SK-N-SH (cell line): ENCODE measurements around the gene MLEC. TPM values are rescaled to one million over a fixed set of nuclear protein-coding genes. Genes with fewer than 3 reads are reported as not detected.

Experiments
- CTCF ChIA-PET: fragments of 300-600, 350-600 bp; formaldehyde crosslinking; extraction: SDS; loops from one replicate; lab custom pipeline; 2021; lab: Yijun Ruan, JAX
- POLR2A ChIA-PET: fragments of 350-600 bp; sonication (Branson Sonifier 250); formaldehyde crosslinking; extraction: SDS; loops from one replicate; lab custom pipeline; 2020; ENCODE audit warnings: antibody characterized with exemption, inconsistent platforms; lab: Yijun Ruan, JAX
- DNase-seq: peaks from one replicate; pipeline ENCODE4 v3.0.0; 2012
- H2AFZ ChIP-seq: fragments of 200-600 bp; sonication (generic); 2 replicates; pipeline ENCODE4 v1.8.1; 2016; ENCODE audit warnings: antibody characterized with exemption, mild to moderate bottlenecking, low read depth
- H3F3A ChIP-seq: fragments of 200-600 bp; sonication (generic); replicated peaks from 2 replicates; pipeline ENCODE3; 2016; ENCODE audit warnings: antibody characterized with exemption, mild to moderate bottlenecking; ENCODE audit not compliant: insufficient read depth
- H3K27ac ChIP-seq, 2 experiments: fragments of 200-500 bp in 1 of 2; fragments of 200-600 bp in 1 of 2; sonication (Bioruptor generic) in 1 of 2; sonication (generic), shearing (Covaris generic) in 1 of 2; 2 replicates each; pipeline versions ENCODE4 v1.5.1 to v1.6.1; 2014 to 2016; ENCODE audit warnings: low read depth in 2 of 2, inconsistent platforms in 1 of 2, low read length in 1 of 2, mild to moderate bottlenecking in 1 of 2, mixed read lengths in 1 of 2
- H3K27me3 ChIP-seq: fragments of 200-600 bp; sonication (generic), shearing (Covaris generic); 2 replicates; pipeline ENCODE4 v1.6.1; 2016; ENCODE audit warnings: mixed run types; ENCODE audit not compliant: insufficient read depth
- H3K36me3 ChIP-seq, 2 experiments: fragments of 200-500 bp in 1 of 2; fragments of 200-600 bp in 1 of 2; sonication (Bioruptor generic) in 1 of 2; sonication (generic) in 1 of 2; replicated peaks in 1 of 2; 2 replicates each; pipeline versions ENCODE3 to v1.5.1; 2014 to 2016; ENCODE audit warnings: low read length in 1 of 2, mild to moderate bottlenecking in 1 of 2; ENCODE audit not compliant: insufficient read depth in 2 of 2, control insufficient read depth in 1 of 2
- H3K4me1 ChIP-seq, 2 experiments: fragments of 200-500 bp in 1 of 2; fragments of 200-600 bp in 1 of 2; sonication (Bioruptor generic) in 1 of 2; sonication (generic), shearing (Covaris generic) in 1 of 2; 2 replicates each; pipeline versions ENCODE4 v1.5.1 to v1.6.1; 2014 to 2016; ENCODE audit warnings: low read depth in 1 of 2, low read length in 1 of 2, mixed run types in 1 of 2; ENCODE audit not compliant: insufficient read depth in 2 of 2, control insufficient read depth in 1 of 2
- H3K4me2 ChIP-seq: fragments of 200-600 bp; sonication (generic), shearing (Covaris generic); 2 replicates; pipeline ENCODE4 v1.6.1; 2017; ENCODE audit warnings: mixed run types
- H3K4me3 ChIP-seq, 2 experiments: fragments of 200-500 bp in 1 of 2; fragments of 200-600 bp in 1 of 2; sonication (Bioruptor generic) in 1 of 2; sonication (generic), shearing (Covaris generic) in 1 of 2; 2 replicates each; pipeline versions ENCODE4 v1.5.1 to v1.8.1; 2014 to 2016; ENCODE audit warnings: low read depth in 2 of 2, inconsistent platforms in 1 of 2, low read length in 1 of 2, mild to moderate bottlenecking in 1 of 2, mixed read lengths in 1 of 2, moderate library complexity in 1 of 2
- H3K79me2 ChIP-seq: fragments of 200-600 bp; sonication (generic); 2 replicates; pipeline ENCODE4 v1.8.1; 2017; ENCODE audit warnings: mild to moderate bottlenecking; ENCODE audit not compliant: insufficient read depth
- H3K9ac ChIP-seq: fragments of 200-600 bp; sonication (generic); 2 replicates; pipeline ENCODE4 v1.6.1; 2017; ENCODE audit warnings: mixed run types
- H3K9me2 ChIP-seq: fragments of 200-600 bp; sonication (generic); 2 replicates; pipeline ENCODE4 v1.6.1; 2017; ENCODE audit warnings: mixed run types
- H3K9me3 ChIP-seq: fragments of 200-600 bp; sonication (generic); 2 replicates; pipeline ENCODE4 v1.6.1; 2017; ENCODE audit warnings: mixed run types, mild to moderate bottlenecking, moderate library complexity
- H4K20me1 ChIP-seq: fragments of 200-600 bp; sonication (generic); 2 replicates; pipeline ENCODE4 v1.6.1; 2017; ENCODE audit warnings: mild to moderate bottlenecking, mixed run types; ENCODE audit not compliant: insufficient read depth
- EP300 ChIP-seq, 2 experiments: IDR thresholded peaks; 2 replicates each; pipeline versions ENCODE4 v1.4.0 to v1.6.1; 2012; ENCODE audit warnings: borderline replicate concordance in 1 of 2, low read depth in 1 of 2, low read length in 1 of 2
- EZH2phosphoT487 ChIP-seq: fragments of 200-600 bp; sonication (generic); IDR thresholded peaks from 2 replicates; pipeline ENCODE4 v1.6.1; 2017; ENCODE audit warnings: low read depth, mixed run types, mild to moderate bottlenecking, antibody characterized with exemption, moderate library complexity, borderline replicate concordance
- FOXJ3 ChIP-seq: sonication (generic); formaldehyde crosslinking; IDR thresholded peaks from 2 replicates; pipeline ENCODE4 v1.5.1; 2020; ENCODE audit warnings: mild to moderate bottlenecking, missing genetic modification reagents
- FOXM1 ChIP-seq: IDR thresholded peaks from 2 replicates; pipeline ENCODE4 v1.4.0; 2012; ENCODE audit warnings: low read depth, mild to moderate bottlenecking
- GABPA ChIP-seq: IDR thresholded peaks from 2 replicates; pipeline ENCODE4 v1.4.0; 2012; ENCODE audit warnings: low read depth, mild to moderate bottlenecking
- MEF2A ChIP-seq: IDR thresholded peaks from 2 replicates; pipeline ENCODE4 v1.4.0; 2012; ENCODE audit warnings: low read depth, borderline replicate concordance
- NFIC ChIP-seq: IDR thresholded peaks from 2 replicates; pipeline ENCODE4 v1.4.0; 2012; ENCODE audit warnings: borderline replicate concordance
- NRF1 ChIP-seq: IDR thresholded peaks from 2 replicates; pipeline ENCODE4 v1.6.1; 2012; ENCODE audit warnings: low read depth, mild to moderate bottlenecking, low read length
- RFX5 ChIP-seq: IDR thresholded peaks from 2 replicates; pipeline ENCODE4 v1.6.1; 2012; ENCODE audit warnings: mild to moderate bottlenecking, improper control_type of control experiment, low read length
- SIN3A ChIP-seq: IDR thresholded peaks from 2 replicates; pipeline ENCODE4 v1.6.1; 2012; ENCODE audit warnings: low read depth, mild to moderate bottlenecking, low read length, moderate library complexity, borderline replicate concordance
- SMC3 ChIP-seq: IDR thresholded peaks from 2 replicates; pipeline ENCODE4 v1.6.1; 2012; ENCODE audit warnings: low read depth, low read length, improper control_type of control experiment
- TAF1 ChIP-seq: IDR thresholded peaks from 2 replicates; pipeline ENCODE4 v1.6.1; 2012; ENCODE audit warnings: low read depth, mild to moderate bottlenecking, low read length, moderate library complexity, borderline replicate concordance
- TCF12 ChIP-seq: IDR thresholded peaks from 2 replicates; pipeline ENCODE4 v1.4.0; 2012
- TEAD4 ChIP-seq: IDR thresholded peaks from 2 replicates; pipeline ENCODE4 v1.4.0; 2012; ENCODE audit warnings: mild to moderate bottlenecking, borderline replicate concordance; ENCODE audit not compliant: insufficient read depth
- WGBS: methylation state at CpG from one replicate; pipeline ENCODE4 v1.1.6; 2017; ENCODE audit warnings: low lambda C conversion rate; 5-methylcytosine and 5-hydroxymethylcytosine counted together
- polyA plus RNA-seq, 3 experiments: library from polyadenylated mRNA; depleted of rRNA; stranded (reverse); fragments of >200 nt; gene quantifications; 2 replicates each; pipeline ENCODE4 v1.2.3, GENCODE V29; 2012
- TF ChIP-seq, protein P1 (sequence below): IDR thresholded peaks from 2 replicates; pipeline ENCODE4 v1.4.0; 2012; ENCODE audit warnings: low read depth
- TF ChIP-seq, protein P2 (sequence below): fragments of 150-350 bp; IDR thresholded peaks from 2 replicates; pipeline ENCODE4 v1.6.1; 2016; ENCODE audit warnings: mild to moderate bottlenecking, low read depth, low read length
- TF ChIP-seq, protein P3 (sequence below): fragments of 150-350 bp; IDR thresholded peaks from 2 replicates; pipeline ENCODE4 v1.6.1; 2017; ENCODE audit warnings: antibody characterized with exemption, low read length, low read depth, borderline replicate concordance
- TF ChIP-seq, protein P4 (sequence below): fragments of 200-600 bp; sonication (generic); IDR thresholded peaks from 2 replicates; pipeline ENCODE4 v1.6.1; 2017; ENCODE audit warnings: antibody characterized with exemption, mild to moderate bottlenecking, moderate library complexity
- TF ChIP-seq, protein P5 (sequence below): IDR thresholded peaks from 2 replicates; pipeline ENCODE4 v1.4.0; 2012; ENCODE audit warnings: low read depth, borderline replicate concordance

MLEC gene
- polyA plus RNA-seq, 1 of the 3 experiments (the other 2 are of a cell fraction) = 23.4 TPM

DNA sequence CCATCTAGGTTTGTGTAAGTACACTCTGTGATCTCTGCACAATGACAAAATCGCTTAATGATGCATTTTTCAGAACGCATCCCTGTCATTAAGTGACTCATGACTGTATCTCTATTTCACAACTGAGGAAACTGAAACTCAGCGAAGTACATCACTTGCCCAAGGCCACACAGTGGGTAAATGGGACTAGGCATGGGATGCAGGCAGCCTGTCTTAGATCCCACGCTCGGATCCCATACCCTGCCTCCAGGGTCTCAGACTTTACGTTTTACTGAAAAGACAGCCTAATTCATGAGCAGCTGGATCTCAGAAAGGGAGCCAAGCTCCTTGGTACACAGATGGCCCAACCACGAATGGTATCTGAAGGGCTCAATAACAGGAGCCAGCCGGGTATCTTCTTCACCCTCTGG, 2.4 kb upstream of the MLEC start:
- H3K9ac ChIP-seq = no peak overlapping the region
- H3K36me3 ChIP-seq = no peaks in the 10 kb centered on the region
- CTCF ChIA-PET = no interaction called here
- H3K4me1 ChIP-seq = peaks cover 0 to 18% of the 10 kb centered on the region in 2 experiments; a peak in 1 of 4 replicates
- H3K27ac ChIP-seq = no peak overlapping the region
- H3K9me3 ChIP-seq = no peaks in the 10 kb centered on the region
- TF ChIP-seq FOXM1 (no peak), GABPA (no peak), SIN3A (no peak), TAF1 (no peak)
- TF ChIP-seq, protein P1, sequence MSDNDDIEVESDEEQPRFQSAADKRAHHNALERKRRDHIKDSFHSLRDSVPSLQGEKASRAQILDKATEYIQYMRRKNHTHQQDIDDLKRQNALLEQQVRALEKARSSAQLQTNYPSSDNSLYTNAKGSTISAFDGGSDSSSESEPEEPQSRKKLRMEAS = no peak
- TF ChIP-seq, protein P2, sequence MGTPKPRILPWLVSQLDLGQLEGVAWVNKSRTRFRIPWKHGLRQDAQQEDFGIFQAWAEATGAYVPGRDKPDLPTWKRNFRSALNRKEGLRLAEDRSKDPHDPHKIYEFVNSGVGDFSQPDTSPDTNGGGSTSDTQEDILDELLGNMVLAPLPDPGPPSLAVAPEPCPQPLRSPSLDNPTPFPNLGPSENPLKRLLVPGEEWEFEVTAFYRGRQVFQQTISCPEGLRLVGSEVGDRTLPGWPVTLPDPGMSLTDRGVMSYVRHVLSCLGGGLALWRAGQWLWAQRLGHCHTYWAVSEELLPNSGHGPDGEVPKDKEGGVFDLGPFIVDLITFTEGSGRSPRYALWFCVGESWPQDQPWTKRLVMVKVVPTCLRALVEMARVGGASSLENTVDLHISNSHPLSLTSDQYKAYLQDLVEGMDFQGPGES = no peak
- H3K4me2 ChIP-seq = no peak overlapping the region
- peaks cover 4% of the 10 kb centered on the region for H3F3A ChIP-seq
- peaks cover 17% of the 10 kb centered on the region for H4K20me1 ChIP-seq
- no peaks in the 10 kb centered on the region for H3K9me2 ChIP-seq
- POLR2A ChIA-PET = no interaction called here
- DNase-seq = no peak
- H3K79me2 ChIP-seq = peaks cover 25% of the 10 kb centered on the region
- H3K4me3 ChIP-seq = no peak overlapping the region
- H2AFZ ChIP-seq = peak overlapping the region; percentile 51; the same call in 1 of the 2 replicates
- WGBS = 80% methylated on average over 8 of the region's 8 CpGs
- no peaks in the 10 kb centered on the region for H3K27me3 ChIP-seq

DNA sequence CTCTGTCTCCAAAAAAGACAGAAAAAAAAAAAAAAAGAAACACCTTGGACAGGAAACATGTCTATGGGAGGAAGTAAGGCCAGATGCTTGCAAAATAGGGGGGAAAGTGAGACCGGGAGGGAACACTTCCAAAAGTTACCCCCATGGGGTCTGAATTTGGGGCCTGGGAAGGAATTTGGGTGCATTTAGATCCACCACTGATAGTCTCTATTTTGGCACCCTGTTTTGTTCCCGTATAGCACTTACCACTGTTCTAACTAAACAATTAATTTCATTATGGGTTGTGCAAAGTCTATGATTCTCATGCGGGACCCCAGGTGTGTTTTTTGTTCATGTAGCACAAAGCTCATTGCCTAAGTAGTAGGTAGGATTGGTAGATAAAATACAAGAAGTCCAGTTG, 1.4 kb upstream of the MLEC start:
- POLR2A ChIA-PET = interaction anchor here (0.7 kb wide), 1 partner anchor 20 kb away, joined by 3 read pairs; no protein-coding TSS in a partner anchor
- no peaks in the 10 kb centered on the region for H3K27me3 ChIP-seq
- peaks cover 4% of the 10 kb centered on the region for H3F3A ChIP-seq
- no peaks in the 10 kb centered on the region for H3K9me3 ChIP-seq
- no peak overlapping the region; the same call in 1 of the 2 replicates for H3K4me2 ChIP-seq
- peaks cover under 1 to 19% of the 10 kb centered on the region in 2 experiments; a peak in 3 of 4 replicates for H3K4me1 ChIP-seq
- H4K20me1 ChIP-seq = peaks cover 27% of the 10 kb centered on the region
- H3K27ac ChIP-seq = peak overlapping the region in 1 of 2 experiments; percentile 99; a peak in 1 of 4 replicates
- 94% methylated on average over 3 of the region's 3 CpGs for WGBS
- H2AFZ ChIP-seq = peak overlapping the region; percentile 94
- H3K79me2 ChIP-seq = peaks cover 34% of the 10 kb centered on the region
- H3K9me2 ChIP-seq = no peaks in the 10 kb centered on the region
- H3K36me3 ChIP-seq = no peaks in the 10 kb centered on the region
- H3K9ac ChIP-seq = peak overlapping the region; percentile 88
- no peak for DNase-seq
- CTCF ChIA-PET = interaction anchor here (5.6 kb wide), 1 partner anchor 36 kb away, joined by 34 read pairs; no protein-coding TSS in a partner anchor
- H3K4me3 ChIP-seq = peak overlapping the region in 1 of 2 experiments; percentile 90; a peak in 3 of 4 replicates
- TF ChIP-seq TEAD4 = no peak
- TF ChIP-seq MEF2A = no peak
- no peak for TF ChIP-seq EP300 (IDR thresholded peaks at IDR 0.05; ENCODE audit: borderline replicate concordance in 1 of 2, low read depth in 1 of 2, low read length in 1 of 2)
- TF ChIP-seq, protein P1 = no peak
- no peak for TF ChIP-seq SMC3
- TF ChIP-seq EZH2phosphoT487 = no peak
- TF ChIP-seq, protein P3, sequence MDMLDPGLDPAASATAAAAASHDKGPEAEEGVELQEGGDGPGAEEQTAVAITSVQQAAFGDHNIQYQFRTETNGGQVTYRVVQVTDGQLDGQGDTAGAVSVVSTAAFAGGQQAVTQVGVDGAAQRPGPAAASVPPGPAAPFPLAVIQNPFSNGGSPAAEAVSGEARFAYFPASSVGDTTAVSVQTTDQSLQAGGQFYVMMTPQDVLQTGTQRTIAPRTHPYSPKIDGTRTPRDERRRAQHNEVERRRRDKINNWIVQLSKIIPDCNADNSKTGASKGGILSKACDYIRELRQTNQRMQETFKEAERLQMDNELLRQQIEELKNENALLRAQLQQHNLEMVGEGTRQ = no peak
- TF ChIP-seq, protein P4, sequence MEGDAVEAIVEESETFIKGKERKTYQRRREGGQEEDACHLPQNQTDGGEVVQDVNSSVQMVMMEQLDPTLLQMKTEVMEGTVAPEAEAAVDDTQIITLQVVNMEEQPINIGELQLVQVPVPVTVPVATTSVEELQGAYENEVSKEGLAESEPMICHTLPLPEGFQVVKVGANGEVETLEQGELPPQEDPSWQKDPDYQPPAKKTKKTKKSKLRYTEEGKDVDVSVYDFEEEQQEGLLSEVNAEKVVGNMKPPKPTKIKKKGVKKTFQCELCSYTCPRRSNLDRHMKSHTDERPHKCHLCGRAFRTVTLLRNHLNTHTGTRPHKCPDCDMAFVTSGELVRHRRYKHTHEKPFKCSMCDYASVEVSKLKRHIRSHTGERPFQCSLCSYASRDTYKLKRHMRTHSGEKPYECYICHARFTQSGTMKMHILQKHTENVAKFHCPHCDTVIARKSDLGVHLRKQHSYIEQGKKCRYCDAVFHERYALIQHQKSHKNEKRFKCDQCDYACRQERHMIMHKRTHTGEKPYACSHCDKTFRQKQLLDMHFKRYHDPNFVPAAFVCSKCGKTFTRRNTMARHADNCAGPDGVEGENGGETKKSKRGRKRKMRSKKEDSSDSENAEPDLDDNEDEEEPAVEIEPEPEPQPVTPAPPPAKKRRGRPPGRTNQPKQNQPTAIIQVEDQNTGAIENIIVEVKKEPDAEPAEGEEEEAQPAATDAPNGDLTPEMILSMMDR = no peak
- TF ChIP-seq NRF1 = no peak
- TF ChIP-seq, protein P2 = no peak
- TF ChIP-seq RFX5 = no peak
- no peak for TF ChIP-seq NFIC
- TF ChIP-seq, protein P5, sequence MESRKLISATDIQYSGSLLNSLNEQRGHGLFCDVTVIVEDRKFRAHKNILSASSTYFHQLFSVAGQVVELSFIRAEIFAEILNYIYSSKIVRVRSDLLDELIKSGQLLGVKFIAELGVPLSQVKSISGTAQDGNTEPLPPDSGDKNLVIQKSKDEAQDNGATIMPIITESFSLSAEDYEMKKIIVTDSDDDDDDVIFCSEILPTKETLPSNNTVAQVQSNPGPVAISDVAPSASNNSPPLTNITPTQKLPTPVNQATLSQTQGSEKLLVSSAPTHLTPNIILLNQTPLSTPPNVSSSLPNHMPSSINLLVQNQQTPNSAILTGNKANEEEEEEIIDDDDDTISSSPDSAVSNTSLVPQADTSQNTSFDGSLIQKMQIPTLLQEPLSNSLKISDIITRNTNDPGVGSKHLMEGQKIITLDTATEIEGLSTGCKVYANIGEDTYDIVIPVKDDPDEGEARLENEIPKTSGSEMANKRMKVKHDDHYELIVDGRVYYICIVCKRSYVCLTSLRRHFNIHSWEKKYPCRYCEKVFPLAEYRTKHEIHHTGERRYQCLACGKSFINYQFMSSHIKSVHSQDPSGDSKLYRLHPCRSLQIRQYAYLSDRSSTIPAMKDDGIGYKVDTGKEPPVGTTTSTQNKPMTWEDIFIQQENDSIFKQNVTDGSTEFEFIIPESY = no peak
- TF ChIP-seq FOXJ3 = no peak
- TF ChIP-seq TCF12 = no peak
